Osteoblast (primary cell): ENCODE results near the gene NOL4. TPM values are rescaled to one million over a fixed set of nuclear protein-coding genes. Genes with fewer than 3 reads are reported as not detected.
"Not testable (repeated sequence)": the region's sequence is repeated elsewhere in the genome, so short reads cannot be mapped to it uniquely, and the experiment has no call there.

Experiments
- DNase-seq: peaks from one replicate; pipeline ENCODE4 v3.0.0; 2011; ENCODE audit warnings: low spot score, mixed read lengths; ENCODE audit not compliant: insufficient read length; ENCODE audit errors: missing footprints
- H2AFZ ChIP-seq: 2 replicates; pipeline ENCODE4 v1.6.0; 2011; ENCODE audit warnings: mild to moderate bottlenecking, low read length
- H3K27ac ChIP-seq: 2 replicates; pipeline ENCODE4 v1.5.1; 2011; ENCODE audit warnings: mild to moderate bottlenecking, low read depth, low read length, moderate library complexity
- H3K27me3 ChIP-seq: 2 replicates; pipeline ENCODE4 v1.6.0; 2012; ENCODE audit warnings: mild to moderate bottlenecking, control low read depth, inconsistent platforms, low read length, moderate library complexity; ENCODE audit not compliant: insufficient read depth
- H3K36me3 ChIP-seq: 2 replicates; pipeline ENCODE4 v1.5.1; 2011; ENCODE audit warnings: mild to moderate bottlenecking, low read length, control low read depth, moderate library complexity; ENCODE audit not compliant: insufficient read depth
- H3K4me1 ChIP-seq: 2 replicates; pipeline ENCODE4 v1.5.1; 2011; ENCODE audit warnings: mild to moderate bottlenecking, low read length, control low read depth, moderate library complexity; ENCODE audit not compliant: insufficient read depth
- H3K4me2 ChIP-seq: 2 replicates; pipeline ENCODE4 v1.6.0; 2011; ENCODE audit warnings: mild to moderate bottlenecking, low read length; ENCODE audit not compliant: insufficient read depth
- H3K4me3 ChIP-seq: fragments of 200-600 bp; sonication (generic); 3 replicates; pipeline ENCODE4 v1.5.1; 2012; ENCODE audit warnings: mild to moderate bottlenecking, low read length, inconsistent platforms; ENCODE audit not compliant: insufficient read depth
- H3K79me2 ChIP-seq: 2 replicates; pipeline ENCODE4 v1.6.0; 2012; ENCODE audit warnings: mild to moderate bottlenecking, low read length, control low read depth, inconsistent platforms; ENCODE audit not compliant: insufficient read depth
- H3K9me3 ChIP-seq: 2 replicates; pipeline ENCODE4 v1.5.1; 2011; ENCODE audit warnings: low read depth, low read length, control low read depth
- H4K20me1 ChIP-seq: 2 replicates; pipeline ENCODE4 v1.6.0; 2012; ENCODE audit warnings: mild to moderate bottlenecking, low read length, control low read depth; ENCODE audit not compliant: insufficient read depth
- total RNA-seq: library from RNA; depleted of rRNA; stranded (reverse); fragments of >200 nt; gene quantifications from 2 replicates; pipeline ENCODE4 v1.2.3, GENCODE V29; 2012
- TF ChIP-seq, protein P1 (sequence below): IDR thresholded peaks from 2 replicates; pipeline ENCODE4 v1.5.1; 2011; ENCODE audit warnings: mild to moderate bottlenecking, low read depth, low read length, moderate library complexity; ENCODE audit errors: extremely low read depth

Gene NOL4, protein sequence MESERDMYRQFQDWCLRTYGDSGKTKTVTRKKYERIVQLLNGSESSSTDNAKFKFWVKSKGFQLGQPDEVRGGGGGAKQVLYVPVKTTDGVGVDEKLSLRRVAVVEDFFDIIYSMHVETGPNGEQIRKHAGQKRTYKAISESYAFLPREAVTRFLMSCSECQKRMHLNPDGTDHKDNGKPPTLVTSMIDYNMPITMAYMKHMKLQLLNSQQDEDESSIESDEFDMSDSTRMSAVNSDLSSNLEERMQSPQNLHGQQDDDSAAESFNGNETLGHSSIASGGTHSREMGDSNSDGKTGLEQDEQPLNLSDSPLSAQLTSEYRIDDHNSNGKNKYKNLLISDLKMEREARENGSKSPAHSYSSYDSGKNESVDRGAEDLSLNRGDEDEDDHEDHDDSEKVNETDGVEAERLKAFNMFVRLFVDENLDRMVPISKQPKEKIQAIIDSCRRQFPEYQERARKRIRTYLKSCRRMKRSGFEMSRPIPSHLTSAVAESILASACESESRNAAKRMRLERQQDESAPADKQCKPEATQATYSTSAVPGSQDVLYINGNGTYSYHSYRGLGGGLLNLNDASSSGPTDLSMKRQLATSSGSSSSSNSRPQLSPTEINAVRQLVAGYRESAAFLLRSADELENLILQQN
- not detected in 2 replicates for total RNA-seq

DNA sequence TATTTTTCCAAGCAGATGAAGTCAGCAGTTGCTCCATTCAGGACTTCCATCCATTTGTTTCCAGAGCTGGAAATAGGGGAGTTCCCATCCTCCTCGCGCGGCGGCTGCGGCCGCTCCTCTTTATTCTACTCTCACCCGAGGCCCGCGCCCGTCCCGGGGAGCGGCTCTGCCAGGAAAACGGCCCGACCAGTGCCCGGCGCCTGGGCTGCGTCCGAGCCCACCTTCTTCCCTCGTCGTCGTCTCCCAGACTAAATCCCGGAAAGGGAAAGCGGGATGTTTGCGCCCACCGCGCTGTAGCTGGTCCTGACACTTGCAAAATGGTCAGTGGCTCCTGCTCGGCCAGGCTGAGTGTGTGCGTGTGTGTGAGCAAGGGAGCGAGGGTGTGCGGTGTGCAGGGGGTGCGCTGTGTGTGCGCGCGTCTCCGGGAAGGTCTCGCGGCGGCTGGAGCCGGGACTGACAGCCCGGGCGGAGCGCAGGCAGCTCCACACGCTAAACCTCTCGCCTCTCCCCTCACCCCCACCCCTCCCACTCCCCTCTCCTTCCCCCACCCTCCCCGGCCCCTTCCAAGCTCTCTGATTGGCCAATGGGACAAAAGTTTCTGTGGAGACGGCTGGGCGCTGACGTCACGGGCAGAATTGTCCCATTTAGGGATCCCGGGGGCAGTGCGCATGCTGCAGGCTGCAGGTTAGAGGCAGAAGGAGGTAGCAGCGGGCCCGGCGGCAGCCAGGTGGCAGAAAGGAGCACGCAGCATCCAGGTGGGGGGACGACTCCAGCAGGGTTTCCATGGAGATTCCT is at the start of gene NOL4:
NOL4 (minus strand) TSS at position 491 of the 795 bp plus-strand sequence. CDS start 1,660 bp downstream, outside the sequence.
- H3K4me3 ChIP-seq = peak within 1 kb of the TSS; percentile 38
- DNase-seq = peak; percentile 69
- H4K20me1 ChIP-seq = no peaks in the 10 kb centered on the region
- peak within 1 kb of the TSS; percentile 42 for H3K4me2 ChIP-seq
- TF ChIP-seq, protein P1, sequence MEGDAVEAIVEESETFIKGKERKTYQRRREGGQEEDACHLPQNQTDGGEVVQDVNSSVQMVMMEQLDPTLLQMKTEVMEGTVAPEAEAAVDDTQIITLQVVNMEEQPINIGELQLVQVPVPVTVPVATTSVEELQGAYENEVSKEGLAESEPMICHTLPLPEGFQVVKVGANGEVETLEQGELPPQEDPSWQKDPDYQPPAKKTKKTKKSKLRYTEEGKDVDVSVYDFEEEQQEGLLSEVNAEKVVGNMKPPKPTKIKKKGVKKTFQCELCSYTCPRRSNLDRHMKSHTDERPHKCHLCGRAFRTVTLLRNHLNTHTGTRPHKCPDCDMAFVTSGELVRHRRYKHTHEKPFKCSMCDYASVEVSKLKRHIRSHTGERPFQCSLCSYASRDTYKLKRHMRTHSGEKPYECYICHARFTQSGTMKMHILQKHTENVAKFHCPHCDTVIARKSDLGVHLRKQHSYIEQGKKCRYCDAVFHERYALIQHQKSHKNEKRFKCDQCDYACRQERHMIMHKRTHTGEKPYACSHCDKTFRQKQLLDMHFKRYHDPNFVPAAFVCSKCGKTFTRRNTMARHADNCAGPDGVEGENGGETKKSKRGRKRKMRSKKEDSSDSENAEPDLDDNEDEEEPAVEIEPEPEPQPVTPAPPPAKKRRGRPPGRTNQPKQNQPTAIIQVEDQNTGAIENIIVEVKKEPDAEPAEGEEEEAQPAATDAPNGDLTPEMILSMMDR = no peak
- peak within 1 kb of the TSS; percentile 70 for H2AFZ ChIP-seq
- H3K79me2 ChIP-seq = no peaks in the 10 kb centered on the region
- no peaks in the 10 kb centered on the region for H3K9me3 ChIP-seq
- peaks cover 2% of the 10 kb centered on the region for H3K4me1 ChIP-seq
- no peak within 1 kb of the TSS for H3K27ac ChIP-seq
- peaks cover 41% of the 10 kb centered on the region for H3K27me3 ChIP-seq
- no peaks in the 10 kb centered on the region for H3K36me3 ChIP-seq

DNA sequence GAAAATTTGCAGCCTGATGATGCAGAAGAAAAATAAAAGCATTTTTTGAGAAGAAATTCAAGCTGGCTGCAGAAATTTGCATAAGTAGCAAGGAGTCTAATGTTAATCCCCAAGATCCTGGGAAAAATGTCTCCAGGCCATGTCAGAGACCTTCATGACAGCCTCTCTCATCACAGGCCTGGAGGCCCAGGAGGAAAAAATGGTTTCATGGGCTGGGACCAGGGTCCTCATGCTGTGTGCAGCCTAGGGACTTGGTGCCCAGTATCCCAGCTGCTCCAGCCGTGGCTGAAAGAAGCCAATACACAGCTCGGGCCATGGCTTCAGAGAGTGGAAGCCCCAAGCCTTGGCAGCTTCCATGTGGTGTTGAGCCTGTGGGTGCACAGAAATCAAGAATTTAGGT is 41.3 kb upstream of the NOL4 start:
- H3K4me1 ChIP-seq, H3K4me3 ChIP-seq, H3K4me2 ChIP-seq, H4K20me1 ChIP-seq, H3K27me3 ChIP-seq, DNase-seq, H3K36me3 ChIP-seq, H3K9me3 ChIP-seq, H3K27ac ChIP-seq, H3K79me2 ChIP-seq, H2AFZ ChIP-seq: not testable (repeated sequence)

DNA sequence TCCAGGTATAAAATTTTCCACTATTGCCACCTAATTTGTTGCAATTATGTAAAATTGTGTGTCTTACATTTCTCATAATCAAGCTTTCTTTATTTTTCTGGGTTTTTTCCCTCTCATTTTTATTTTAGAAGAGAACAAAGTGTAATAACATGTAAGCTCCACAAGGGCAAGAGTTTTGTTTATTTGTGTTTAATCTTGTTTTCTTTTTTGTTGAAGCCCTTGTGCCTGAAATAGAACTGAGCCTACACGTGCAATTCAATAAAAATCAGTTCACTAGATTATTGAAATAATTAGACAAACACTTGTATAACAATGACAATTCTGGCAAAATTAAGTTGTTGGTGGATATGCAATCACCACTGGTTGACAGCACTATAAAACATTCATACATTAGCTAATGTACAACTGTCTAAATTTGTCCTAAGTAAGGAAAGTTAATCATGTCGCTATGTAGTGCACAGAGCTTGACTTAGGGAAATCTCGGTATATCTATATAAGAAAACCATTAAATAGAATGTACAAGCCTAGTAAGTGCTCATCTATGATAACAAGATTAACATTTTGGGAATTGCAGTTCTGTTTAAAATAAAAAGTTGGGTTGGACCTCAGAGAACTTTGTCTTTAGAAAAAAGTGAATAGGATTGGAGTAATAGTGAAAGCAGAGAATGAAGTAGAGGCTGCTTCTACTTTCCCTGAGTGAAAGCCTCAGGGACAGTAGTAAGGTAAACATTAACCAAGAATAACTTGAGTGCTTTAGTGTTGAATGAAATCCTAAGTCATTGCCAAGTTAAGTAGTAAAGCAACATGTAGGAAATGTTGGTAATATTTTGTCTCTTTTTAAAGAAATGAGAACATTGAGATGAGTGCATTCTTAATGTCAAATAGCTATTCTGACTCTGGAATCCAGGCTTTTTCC is 37.4 kb upstream of the NOL4 start:
- Histone ChIP-seq H3K4me3 (no peak overlapping the region), H2AFZ (no peak overlapping the region), H3K27ac (no peak overlapping the region), H3K27me3 (no peaks in the 10 kb centered on the region), H3K79me2 (no peaks in the 10 kb centered on the region), H3K36me3 (no peaks in the 10 kb centered on the region), H3K4me2 (no peak overlapping the region), H3K4me1 (no peaks in the 10 kb centered on the region), H4K20me1 (no peaks in the 10 kb centered on the region), H3K9me3 (no peaks in the 10 kb centered on the region)
- TF ChIP-seq, protein P1 = no peak
- no peak for DNase-seq

DNA sequence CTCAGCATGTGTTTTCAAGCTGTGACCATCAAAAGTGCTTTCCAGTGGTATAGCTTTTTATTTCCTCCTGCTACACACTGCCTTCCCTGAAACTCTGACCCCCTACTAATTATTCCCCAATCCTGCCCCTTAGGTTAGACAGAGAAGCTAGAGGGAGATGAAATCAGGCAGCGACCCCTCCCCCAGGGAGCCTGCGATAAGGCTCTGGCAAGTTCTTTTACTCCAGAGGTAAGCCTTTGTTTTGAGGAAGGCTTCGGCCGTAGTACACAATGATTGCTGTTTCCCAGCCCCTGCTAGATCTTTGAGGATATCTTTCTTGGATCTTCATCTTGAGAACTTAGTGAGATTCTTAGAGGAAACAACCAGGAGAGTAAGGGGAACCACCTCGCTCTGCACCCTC is 33.5 kb upstream of the NOL4 start:
- Histone ChIP-seq H3K9me3 (no peaks in the 10 kb centered on the region), H3K4me3 (no peak overlapping the region)
- TF ChIP-seq, protein P1 = no peak

More for the DNA sequence above, 33.5 kb upstream of the NOL4 start:
- no peaks in the 10 kb centered on the region for H3K27me3 ChIP-seq
- H3K79me2 ChIP-seq = no peaks in the 10 kb centered on the region
- no peak overlapping the region for H2AFZ ChIP-seq
- H3K4me1 ChIP-seq = no peaks in the 10 kb centered on the region
- no peaks in the 10 kb centered on the region for H4K20me1 ChIP-seq
- H3K36me3 ChIP-seq = no peaks in the 10 kb centered on the region
- H3K27ac ChIP-seq = no peak overlapping the region
- DNase-seq = no peak
- H3K4me2 ChIP-seq = no peak overlapping the region
